Kidney tubule cell (primary cell): ENCODE measurements around the gene EN1.

ENCODE experiments used
- DNase-seq: peaks from one replicate; pipeline ENCODE4 v3.0.0-alpha.2; 2018; ENCODE audit warnings: low spot score

The EN1 gene

DNA sequence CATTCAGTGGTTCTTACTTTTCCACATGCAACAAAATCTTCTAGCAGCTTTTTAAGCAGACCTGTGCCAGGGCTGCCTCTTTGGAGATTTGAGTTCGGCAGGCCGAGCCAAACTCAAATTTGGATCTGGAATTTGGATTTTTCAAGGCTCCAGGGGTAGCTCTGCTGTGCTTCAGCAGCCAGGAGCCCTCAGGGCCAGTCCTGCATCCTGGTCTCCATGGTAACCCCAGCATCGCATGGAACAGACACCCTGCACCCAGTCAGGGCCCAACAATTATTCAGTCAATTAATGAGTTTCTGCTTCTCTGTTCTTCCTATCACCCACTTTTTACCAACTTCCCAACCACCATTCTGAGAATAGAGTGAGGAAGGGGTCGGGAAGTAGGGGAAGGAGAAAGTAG, 30.0 kb downstream of the EN1 start:
- no peak for DNase-seq

DNA sequence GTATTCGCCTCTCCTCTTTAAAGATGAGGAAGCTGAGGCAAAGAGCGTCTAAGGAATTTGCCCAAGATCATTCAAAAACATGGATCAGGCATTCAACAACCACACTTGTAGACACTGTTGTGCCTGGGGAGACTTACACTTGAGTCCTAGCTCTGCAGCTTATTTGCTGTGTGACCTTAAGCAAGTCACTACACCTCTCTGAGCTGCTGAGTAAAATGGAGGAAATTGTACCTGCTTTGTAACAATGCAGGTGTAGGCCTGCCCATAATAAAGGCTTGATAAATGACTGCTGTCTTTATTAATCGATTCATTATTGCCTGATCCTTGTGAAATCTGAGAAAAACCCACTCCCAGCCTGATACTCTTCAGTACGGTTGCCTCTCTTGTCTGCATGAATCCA, 30.8 kb downstream of the EN1 start:
- DNase-seq: no peak

DNA sequence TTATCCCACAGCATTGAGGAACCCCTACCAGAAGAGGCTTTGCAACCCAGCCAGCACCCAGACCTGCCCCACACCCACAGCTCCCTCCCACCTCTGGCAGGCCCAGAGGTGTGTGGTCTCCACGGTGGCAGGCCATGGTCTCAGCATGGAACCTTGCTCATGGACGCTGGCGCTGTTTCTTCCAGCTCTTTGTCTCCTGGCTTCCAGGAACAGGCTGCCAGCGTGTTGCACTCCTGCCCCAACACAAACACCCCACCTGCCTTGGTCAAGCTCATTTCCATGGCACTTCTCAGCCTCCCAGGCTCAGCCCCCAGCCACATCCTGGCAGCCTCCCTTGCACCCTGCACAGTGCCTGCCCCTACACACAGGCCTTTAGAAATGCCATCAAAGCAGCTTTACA, 31.7 kb downstream of the EN1 start:
- no peak for DNase-seq

DNA sequence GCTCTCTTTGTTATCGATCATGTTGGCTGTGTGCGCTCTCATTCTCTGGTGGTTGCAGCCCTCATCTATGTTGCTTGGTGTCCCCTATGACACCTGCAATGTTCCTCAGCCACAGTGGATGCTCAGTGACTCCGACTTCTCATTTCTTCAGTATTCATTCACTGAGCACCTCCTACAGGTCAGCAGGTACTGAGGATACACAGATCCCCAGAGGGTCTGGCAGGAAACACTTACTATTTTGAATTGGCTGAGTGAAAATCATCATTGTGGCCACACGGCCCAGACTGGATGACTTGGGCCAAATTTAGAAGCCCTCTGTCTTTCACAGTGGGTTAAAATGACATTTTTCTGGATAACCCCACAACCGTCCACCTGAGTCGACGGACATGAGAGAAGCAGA, 32.1 kb downstream of the EN1 start:
- no peak for DNase-seq

DNA sequence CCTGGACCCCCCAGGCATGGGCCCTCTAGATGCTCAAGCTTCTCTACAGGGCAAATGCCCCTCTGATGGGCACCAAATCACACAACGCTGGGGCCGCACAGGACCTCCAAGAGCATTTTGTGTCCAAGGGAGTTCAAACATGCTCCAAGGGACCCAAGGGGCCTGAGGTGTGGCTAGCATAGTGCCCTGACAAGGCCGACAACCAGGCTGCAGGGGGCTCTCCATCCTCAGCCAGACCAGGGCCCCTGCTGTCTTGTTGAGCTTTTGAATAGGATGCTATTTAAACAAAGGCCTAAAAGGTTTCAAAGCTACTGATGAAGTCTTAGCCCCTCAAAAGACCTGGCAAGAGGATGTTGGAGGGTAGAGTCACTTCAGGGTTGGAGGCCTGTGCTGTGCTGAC, 33.1 kb downstream of the EN1 start:
- no peak for DNase-seq

DNA sequence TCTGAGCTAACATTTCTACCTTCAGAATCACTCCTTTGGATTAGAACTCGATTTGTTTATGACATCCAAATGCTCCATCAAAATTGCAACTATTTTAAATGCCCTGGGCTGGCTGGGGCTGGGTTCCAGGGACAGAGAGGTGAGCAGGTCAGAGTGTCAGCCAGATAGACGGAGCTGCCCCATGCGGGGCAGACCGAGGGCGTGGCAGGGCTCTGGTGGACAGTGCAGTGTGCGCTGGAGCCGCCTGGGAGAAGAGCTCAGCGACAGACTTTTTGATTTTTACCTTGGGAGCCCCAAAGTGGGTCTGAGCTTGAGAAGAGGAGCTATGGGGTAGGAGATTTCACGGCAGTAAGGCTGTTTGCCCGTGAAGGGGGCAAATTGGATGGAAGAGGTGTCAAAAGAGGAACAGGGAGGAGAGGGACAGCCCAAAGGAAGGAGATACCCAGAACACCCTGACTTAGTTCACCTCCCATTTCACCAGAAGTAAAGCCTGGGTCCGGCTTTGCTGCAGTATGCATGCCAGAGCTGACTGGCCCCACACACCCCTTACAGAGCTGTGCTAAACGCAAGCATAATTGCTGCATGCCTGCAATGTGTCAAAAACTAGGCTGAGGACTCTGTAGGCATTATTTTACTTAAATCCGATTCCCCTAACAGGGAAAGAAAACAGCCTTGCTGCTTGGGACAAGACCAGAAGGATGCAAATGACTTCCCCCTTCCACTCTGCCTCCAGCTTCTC, 33.7 kb downstream of the EN1 start:
- no peak for DNase-seq

DNA sequence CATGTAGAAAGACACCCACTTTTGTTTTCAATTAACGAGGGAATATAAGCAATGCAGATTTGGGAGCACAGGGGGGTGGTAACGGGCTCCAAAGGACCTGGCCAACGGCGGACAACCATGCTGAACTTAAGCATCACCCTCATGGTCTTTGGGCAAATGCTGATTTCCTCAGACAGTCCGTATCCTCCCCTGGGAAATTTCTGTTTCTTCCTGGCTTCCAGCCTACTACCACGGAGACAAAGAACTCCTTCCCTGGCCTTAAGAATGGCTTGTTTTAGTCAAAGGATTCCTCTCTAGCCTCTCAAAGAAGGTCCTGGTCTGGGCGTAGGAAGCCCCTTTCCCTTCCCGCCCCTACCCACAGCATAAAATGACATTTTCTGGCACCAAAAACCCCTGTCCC, 34.3 kb downstream of the EN1 start:
- DNase-seq: no peak

DNA sequence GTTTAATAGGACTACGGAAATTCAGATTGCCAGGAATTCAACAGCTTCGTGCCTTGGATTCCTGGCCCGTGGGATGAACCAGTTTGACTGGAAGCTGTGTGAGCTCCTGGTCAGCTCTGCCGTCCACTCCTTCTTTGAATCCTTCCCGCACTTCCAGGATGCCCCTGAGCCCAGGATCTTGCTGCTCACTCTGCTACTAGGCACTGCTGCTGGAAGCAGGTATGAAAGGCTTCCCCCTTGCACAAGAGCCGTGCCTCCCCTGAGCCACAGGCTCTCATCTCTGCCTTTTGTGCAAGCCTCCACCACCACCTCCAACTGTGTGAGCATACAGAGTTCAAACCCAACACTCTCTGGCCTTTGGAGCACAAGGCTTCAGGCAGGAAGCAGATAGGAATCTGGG, 34.9 kb downstream of the EN1 start:
- DNase-seq: no peak

DNA sequence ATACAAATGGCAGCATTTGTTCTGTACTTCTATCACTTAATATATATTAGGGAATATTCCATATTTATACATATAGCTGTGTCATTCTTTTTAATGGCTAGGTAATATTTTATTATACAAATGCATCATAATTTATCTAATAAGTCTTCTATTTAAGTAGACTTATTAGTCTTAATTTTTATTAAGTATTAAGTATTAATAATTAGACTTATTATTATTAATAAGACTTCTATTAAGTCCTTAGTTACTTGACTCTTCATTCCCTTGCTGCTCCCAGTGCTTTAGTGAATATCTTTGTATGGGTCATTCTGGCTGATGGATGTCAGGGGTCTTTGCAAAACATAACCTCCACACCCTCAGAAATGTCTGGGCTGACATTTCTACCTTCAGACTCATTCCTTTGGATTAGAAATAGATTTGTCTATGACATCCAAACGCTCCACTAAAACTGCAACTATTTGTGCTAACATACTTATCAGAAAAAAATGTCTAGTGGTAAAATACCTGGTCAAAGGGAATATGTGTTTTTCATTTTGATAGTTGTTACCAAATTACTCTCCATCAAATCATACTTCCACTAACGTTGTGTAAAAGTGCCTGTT, 35.8 kb downstream of the EN1 start:
- no peak for DNase-seq

DNA sequence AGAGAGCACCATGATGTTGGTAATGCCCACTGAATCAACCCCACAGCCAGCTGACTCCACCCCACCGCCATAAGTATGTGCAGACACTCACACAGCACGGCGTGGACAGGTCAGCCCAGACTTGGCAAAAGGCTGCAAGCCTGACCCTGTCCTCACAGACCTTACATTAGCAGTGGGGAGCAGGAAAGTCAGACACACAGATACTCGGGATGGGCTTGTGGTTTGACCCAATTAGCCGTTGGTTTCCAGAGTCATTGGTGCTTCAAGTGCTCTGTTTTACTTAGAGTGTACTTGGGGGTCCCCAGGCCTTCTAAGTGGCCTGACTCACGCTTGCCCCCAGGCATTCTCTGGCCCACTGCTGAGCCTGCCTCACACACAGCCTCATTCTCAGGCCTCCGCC, 36.7 kb downstream of the EN1 start:
- no peak for DNase-seq

DNA sequence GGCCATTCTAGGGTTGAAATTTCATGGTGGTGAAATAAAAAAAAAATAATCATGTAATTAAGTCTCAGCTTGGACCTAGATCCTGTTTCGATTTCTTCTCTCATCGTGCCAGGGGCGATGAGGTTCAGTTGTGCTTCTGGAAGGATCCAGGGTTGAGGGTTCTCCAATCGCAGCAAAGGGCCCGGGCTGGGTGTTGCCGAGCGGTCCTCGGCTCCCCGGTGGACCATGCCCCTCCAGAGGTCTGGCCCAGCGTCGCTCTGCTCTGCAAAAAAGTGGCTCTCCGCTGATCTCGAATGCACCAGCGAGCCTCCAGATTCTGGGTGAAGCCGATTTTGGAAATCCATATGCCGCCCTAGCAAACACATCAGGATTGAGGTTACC, 39.0 kb downstream of the EN1 start:
- no peak for DNase-seq

DNA sequence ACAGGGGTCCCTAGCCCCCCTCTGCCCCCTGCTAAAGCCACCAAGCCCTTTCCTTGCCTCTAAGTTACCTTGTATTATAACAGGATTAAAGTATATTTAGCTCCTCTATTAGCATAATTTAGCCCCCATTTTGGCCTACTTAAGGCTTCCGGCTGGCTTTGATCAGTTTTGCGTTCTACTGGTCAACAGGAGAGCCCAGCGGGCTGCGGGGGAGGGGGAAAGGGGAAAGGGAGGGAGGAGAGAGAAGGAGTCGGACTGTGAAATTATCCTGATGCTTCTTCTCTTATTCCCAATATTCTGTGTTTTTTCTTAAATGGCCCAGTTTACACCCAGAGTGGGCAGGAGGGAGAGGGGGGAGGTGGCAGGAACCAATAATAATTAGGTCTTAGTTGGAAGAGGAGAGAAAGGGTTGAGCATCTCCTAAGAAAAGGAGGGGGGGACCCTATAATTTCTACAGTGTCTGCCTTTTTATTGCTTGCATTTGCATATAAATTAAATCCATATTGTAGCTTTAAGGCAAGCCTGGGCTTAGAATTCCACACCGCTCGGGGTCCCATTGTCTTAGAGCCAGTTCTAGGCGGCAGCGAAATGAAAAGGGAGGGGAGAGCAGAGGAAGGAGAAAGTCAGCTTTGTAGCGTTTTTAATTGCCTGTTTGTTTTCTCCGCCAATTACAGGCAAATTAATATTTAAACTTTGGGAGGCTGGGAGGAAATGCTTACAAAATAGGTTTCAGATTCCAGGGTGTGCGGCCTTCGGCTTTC, 39.6 kb downstream of the EN1 start:
- DNase-seq: no peak

DNA sequence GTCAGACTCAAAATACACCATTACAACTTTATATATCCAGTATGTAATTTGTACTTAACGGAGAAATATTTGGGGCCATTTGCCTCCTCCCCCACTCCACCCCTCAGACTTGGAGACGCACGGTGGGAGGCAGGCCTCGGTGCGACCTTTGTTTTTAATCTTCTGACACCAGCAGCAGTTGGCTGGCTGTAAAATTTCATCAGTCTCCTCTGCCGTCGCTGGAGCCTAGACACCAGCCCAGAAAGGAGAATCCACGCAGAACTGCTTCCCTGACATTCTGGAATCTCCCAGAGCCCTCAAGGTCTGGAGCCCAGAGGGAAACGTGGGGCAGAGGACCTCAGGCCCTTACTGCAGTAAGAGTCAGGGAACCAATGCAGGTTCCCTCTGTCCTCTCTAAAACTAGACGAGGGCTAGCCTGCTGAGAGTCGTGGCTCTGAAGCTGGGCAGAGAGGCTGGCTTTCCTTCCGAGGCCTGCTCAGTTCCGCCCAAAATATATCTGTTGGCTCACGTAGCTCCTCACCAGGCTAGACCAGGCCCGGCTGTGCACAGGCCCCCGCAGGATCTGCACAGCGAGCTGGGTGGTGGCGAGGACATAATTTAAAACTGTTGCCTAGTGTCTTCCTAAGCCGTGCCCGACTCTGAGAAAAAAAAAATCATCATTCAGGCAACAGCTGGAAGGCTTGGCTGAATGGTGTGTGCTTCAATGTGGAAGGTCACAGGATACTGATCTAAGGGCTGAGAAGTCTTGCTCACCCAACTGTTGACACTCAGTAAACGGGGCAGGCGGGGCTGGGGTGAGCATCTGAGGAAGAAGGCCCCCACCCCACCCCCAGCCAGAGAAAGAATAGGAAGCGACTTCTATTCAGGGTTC, 40.4 kb downstream of the EN1 start:
- no peak for DNase-seq

DNA sequence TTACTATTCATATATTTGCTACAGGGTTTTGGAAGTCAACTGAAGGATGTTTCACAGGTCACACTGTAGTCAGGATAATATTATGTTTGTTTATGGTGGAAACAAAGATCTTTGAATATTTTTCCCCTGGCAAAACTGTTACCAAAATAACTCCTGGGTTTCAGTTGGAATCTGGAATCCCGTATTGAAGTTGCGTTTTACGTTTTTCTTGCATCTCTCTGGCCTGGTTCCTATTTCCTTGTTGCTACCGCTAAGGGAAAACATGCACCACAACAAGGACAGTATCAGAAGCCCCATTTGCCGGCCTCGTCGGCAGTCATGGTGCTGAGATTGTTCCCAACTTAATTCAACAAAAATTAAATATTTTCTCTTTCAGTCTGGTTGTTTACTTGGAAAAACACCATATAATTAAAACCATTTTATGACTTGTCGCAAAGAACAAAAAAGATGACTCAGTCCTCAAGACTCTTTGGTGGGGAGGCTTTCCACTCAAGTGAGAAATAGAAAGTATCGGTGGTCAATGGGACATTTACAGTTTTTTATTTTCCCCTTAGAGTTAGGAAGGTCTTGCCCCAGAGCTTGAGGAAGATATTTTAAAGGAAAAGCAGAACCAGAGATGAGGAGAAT, 42.3 kb downstream of the EN1 start:
- DNase-seq: no peak

DNA sequence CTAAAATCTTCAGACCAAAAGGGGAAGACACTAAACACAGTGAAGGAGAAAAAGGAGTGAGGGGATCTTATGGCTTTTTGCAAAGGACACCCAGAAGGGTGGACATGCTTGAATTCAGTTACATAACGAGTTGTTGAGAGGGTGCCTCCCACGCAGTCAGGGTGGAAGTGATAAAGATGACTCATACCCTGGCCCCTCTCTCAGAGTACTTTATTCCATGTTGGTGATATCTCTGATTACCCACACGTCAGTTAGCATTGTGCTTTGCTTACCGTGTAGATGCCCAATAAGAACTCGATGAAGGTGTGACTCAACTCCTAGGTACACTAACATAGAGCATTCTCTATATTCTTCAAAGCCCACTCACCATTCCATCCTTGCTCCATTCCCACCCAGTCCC, 44.4 kb downstream of the EN1 start:
- no peak for DNase-seq

DNA sequence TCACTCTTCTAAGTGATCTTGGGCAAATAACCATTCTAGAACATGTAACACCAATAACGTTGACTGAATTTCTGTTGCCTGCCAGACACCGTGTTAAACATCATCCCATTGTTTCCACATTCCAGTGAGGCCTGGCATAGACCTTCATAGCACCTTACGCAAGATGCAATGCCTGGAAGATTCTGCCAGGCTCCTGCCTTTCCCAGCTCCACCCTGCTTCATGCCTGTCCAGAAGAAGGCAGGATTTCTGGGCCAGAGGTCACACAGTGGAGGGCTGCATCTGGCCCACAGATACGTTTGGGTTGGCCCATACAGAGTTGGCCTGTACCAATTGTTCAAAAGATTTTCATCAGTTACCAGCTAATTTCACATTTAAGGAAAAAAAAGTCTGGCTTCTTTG, 46.3 kb downstream of the EN1 start:
- DNase-seq: no peak

DNA sequence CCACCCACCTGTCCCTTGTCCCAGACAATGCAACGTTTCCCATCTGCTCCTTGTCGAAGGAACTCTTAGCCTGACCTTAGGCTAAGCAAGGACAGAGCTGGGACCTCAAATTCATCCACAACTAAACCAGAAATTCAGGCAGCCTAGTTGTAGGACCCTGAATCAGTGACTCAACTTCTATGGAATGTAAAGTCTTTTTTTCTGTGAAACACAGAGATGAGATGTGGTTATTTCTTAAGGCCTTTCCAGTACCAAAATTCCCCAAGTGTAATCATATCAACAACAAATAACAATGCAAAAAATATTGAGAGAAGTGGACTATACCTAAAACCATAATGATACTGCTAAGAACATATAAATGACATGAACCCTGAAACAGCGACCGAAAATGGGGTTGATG, 46.7 kb downstream of the EN1 start:
- no peak for DNase-seq

DNA sequence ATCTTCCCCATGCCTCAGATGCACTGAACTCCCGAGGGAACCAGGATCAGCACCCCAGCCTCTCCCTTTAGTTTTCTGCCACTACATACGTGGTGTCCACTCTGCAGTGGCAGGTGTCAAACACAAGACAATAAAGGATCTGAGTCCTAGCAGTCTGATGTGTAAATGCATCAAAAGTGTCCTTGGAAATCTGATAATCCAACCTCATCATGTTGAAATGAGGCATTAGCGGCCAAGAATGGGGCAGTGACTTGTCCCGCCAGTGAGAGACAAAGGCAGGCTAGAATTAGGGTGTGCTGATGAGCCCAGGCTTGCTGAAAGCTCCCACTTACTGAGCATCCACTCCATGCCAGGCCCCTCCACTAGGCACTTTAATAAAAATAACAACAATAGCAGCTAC, 52.9 kb downstream of the EN1 start:
- DNase-seq: no peak
